Activated T-helper 1 cell treated with Interleukin-2 at 50 U/mL for 16 hours (primary cell): ENCODE data around the gene DYRK1B.
"Not testable (repeated sequence)": the region's sequence is repeated elsewhere in the genome, so short reads cannot be mapped to it uniquely, and the experiment has no call there.

ENCODE experiments used
- DNase-seq: peaks from one replicate; pipeline ENCODE4 v3.0.0-alpha.2; 2020; ENCODE audit warnings: low read depth

DYRK1B gene

GRCh38 chr19:39809368-39809767, 24.6 kb downstream of the DYRK1B start:
- no peak for DNase-seq

DNA sequence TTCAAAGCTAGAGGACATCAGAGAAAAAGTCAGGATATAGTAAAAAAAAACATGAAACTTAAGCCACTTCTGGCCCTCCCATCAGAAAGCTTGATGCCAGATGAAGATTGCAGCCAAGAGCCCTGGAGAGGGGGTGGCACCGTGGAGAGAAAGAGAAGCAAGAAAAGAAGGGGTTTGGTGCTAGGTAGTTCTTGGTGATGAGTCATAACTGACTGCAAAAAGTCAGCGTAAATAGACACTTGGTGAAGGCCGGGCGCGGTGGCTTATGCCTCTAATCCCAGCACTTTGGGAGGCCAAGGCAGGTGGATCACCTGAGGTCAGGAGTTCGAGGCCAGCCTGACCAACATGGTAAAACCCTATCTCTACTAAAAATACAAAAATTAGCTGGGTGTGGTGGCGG, 25.3 kb downstream of the DYRK1B start:
- not testable (repeated sequence) for DNase-seq

DNA sequence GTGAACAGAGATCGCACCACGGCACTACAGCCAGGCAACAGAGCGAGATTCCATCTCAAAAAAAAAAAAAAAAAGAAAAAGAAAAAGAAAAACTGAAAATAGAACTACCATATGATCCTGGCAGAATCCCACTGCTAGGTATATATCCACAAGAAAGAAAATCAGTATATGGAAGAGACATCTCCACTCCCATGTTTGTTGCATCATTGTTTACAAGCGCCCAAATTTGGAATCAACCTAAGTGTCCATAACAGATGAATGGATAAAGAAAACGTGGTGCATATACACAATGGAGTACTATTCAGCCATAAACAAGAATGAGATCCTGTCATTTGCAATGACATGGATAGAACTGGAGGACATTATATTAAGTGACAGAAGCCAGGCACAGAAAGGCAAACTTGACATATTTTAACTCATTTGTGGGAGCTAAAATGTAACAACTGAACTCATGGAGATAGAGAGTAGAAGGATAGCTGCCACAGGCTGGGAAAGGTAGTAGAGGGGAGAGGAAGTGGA, 26.1 kb downstream of the DYRK1B start:
- no peak for DNase-seq

- no peak for DNase-seq
These were observed 28.9 kb downstream of the DYRK1B start for GRCh38 chr19:39805104-39805503.

- no peak for DNase-seq
These were observed 31.0 kb downstream of the DYRK1B start for GRCh38 chr19:39802958-39803357.

DNA sequence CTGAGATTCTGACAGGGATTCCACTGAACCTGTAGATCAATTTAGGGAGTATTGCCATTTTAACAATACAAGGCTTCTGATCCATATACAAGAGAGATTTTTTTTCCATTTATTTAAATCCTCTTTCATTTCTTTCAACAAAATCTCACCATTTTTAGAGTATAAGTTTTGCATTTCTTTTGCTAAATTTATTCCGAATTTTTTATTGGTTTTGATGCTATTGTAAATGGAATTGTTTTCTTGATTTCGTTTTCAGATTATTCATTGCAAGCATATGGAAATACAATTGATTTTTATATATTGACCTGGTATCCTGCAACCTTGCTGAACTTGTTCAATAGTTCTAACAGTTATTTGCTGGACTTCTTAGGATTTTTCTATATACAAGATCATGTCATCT, 36.9 kb downstream of the DYRK1B start:
- DNase-seq, result no peak

DNA sequence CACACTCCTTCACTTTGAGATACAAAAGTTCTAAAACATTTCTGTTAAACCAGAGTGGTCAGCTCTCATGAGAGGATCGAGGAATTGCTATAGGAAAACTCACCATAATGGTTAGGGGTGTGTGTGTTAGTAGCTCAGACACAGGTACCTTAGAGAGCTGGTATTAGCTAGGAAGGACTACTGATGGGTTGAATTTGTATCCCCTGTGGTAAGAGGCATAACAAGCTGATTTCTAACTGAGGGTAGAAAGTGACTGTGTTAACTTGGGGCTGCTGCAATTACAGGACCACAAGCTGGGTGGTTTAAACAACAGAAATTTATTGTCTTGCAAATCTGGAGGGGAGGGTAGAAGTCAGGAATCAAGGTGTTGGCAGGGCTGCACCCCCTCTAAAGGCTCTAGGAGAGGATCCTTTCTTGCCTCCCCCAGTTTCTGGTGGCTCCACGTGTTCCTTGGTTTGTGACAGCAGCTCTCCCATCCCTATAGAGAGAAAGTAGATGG, 37.9 kb downstream of the DYRK1B start:
- DNase-seq, result no peak

DNA sequence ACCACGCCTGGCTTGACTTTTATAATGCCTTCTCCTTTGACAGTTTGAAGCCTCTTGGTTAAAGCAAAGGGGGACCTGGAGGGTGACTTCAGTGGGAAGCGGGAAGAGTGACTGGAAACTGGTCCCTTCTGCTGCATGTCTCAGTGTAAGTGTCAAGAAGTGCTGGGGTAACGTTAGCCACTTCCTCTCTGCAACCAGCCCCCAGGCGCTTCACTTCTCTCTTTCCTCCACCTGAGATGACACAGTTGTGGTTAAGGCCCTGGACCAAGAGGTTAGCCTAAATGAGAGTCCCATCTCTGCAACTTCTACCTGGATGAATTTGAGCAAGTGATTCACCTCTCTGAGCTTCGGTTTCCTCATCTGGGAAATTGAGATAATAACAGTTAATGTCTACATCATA, 39.0 kb downstream of the DYRK1B start:
- DNase-seq, result no peak

- peak; percentile 50 for DNase-seq
These were observed 40.9 kb downstream of the DYRK1B start for GRCh38 chr19:39792999-39793546.

- DNase-seq, result no peak
These were observed 45.7 kb downstream of the DYRK1B start for GRCh38 chr19:39788244-39788643.

GRCh38 chr19:39780894-39781293, 53.1 kb downstream of the DYRK1B start:
- no peak for DNase-seq

DNA sequence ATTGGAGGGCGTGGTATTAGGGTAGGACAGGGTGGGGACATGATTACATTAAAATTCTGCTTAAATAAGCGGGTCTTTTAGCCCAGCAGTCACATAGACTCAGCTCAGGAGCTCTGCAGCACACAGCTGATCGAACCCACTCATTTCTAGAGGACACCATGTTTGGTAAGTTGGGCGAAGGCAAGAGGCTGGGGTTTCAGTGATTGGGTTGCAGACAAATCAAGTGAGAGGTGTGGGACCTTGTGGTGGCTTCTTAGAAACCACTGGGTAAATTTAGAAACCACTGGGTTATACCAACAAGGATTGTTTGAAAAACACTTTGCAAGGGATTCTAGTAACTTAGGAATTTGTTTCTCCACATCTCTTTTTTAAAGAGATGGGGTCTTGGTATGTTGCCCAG, 55.2 kb downstream of the DYRK1B start, which contains the start of gene LEUTX:
TSS of gene LEUTX (plus strand) at position 92 of the 400 bp plus-strand sequence. CDS start at position 159, 67 bp downstream.
- DNase-seq, result no peak
